NCI-H748 treated with DMSO at 0.1 percent for 48 hours (cell line): ENCODE data around the gene LRP3.
"Not testable (repeated sequence)": the region's sequence is repeated elsewhere in the genome, so short reads cannot be mapped to it uniquely, and the experiment has no call there.

Source experiments
- DNase-seq: peaks from one replicate; lab custom pipeline; 2025; lab: John Stamatoyannopoulos, UW

Gene LRP3

GRCh38 chr19:33176670-33177416 lies 17.3 kb upstream of the LRP3 start:
- peak; percentile 98 for DNase-seq

- DNase-seq = no peak
Observed at GRCh38 chr19:33177417-33177979, 16.6 kb upstream of the LRP3 start.

GRCh38 chr19:33186431-33187182 lies 7.5 kb upstream of the LRP3 start:
- DNase-seq = no peak

- DNase-seq = no peak
Observed at GRCh38 chr19:33187183-33187540, 7.0 kb upstream of the LRP3 start.

- DNase-seq = no peak
Observed at GRCh38 chr19:33189453-33189852, 4.7 kb upstream of the LRP3 start.

GRCh38 chr19:33191092-33191491 lies 3.0 kb upstream of the LRP3 start:
- not testable (repeated sequence) for DNase-seq

GRCh38 chr19:33191501-33191900 lies 2.6 kb upstream of the LRP3 start:
- DNase-seq = no peak

GRCh38 chr19:33192010-33192409 lies 2.1 kb upstream of the LRP3 start:
- DNase-seq = peak; percentile 7

- DNase-seq = no peak
Observed at GRCh38 chr19:33193269-33193864, 763 bp upstream of the LRP3 start.

- DNase-seq = no peak
Observed at GRCh38 chr19:33194532-33194885, 379 bp downstream of the LRP3 start.

GRCh38 chr19:33194886-33195644 lies 935 bp downstream of the LRP3 start:
- DNase-seq = no peak

GRCh38 chr19:33195645-33196347 lies 1.7 kb downstream of the LRP3 start:
- DNase-seq = no peak

- no peak for DNase-seq
Observed at GRCh38 chr19:33196446-33197193, 2.5 kb downstream of the LRP3 start.

- no peak for DNase-seq
Observed at GRCh38 chr19:33197591-33198000, 3.5 kb downstream of the LRP3 start.

- DNase-seq = no peak
Observed at GRCh38 chr19:33198169-33198568, 4.0 kb downstream of the LRP3 start.

GRCh38 chr19:33199441-33200265 lies 5.5 kb downstream of the LRP3 start:
- no peak for DNase-seq

GRCh38 chr19:33201473-33201872 lies 7.3 kb downstream of the LRP3 start:
- no peak for DNase-seq

GRCh38 chr19:33201886-33202545 lies 7.9 kb downstream of the LRP3 start:
- no peak for DNase-seq
